Measurements from ENCODE around the gene DNAJA3. TPM values are rescaled to one million over a fixed set of nuclear protein-coding genes. Genes with fewer than 3 reads are reported as not detected.

The DNAJA3 gene
- total RNA-seq, 1 experiment from 2014 or later, result 58.9 TPM

DNA sequence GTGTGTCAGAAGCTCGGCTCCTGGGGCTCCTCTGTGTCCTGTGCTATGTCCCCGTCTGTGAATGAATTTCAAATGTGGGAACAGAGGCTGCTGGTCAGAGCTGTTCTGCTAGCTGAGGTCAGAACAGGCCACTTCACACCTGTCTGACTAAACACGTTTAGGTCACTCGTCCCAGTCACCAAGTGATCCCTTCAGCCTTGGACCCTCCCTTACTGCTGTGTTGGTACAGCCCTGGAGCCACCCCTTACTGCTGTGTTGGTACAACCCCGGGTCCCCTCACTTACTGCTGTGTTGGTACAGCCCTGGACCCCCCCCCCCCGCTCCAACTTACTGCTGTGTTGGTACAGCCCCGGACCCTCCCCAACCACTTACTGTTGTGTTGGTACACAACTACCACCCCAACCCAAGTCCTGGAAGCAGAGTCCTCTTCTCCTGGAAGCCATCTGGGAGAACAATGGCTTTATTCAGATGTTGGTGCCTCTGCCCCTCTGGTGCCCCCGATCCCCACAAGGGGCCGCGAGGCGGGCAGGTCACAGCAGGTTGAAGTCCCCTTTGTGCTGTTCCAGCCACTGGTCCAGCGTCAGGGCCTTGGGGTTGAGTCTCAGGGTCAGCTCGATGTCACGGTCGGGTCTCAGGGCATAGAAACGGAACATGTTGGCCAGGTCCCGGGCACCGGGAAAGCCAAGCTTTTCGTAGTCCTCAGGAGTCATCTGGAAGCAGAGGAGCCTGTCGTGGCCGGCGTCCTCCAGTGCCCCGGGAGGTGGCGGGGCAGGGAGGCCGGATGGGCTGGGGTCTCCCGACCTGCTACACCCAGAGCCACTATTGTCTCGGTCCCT lies 35.8 kb downstream of the DNAJA3 start:
- TF ChIP-seq, protein P1, sequence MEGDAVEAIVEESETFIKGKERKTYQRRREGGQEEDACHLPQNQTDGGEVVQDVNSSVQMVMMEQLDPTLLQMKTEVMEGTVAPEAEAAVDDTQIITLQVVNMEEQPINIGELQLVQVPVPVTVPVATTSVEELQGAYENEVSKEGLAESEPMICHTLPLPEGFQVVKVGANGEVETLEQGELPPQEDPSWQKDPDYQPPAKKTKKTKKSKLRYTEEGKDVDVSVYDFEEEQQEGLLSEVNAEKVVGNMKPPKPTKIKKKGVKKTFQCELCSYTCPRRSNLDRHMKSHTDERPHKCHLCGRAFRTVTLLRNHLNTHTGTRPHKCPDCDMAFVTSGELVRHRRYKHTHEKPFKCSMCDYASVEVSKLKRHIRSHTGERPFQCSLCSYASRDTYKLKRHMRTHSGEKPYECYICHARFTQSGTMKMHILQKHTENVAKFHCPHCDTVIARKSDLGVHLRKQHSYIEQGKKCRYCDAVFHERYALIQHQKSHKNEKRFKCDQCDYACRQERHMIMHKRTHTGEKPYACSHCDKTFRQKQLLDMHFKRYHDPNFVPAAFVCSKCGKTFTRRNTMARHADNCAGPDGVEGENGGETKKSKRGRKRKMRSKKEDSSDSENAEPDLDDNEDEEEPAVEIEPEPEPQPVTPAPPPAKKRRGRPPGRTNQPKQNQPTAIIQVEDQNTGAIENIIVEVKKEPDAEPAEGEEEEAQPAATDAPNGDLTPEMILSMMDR (conservative IDR thresholded peaks at IDR 0.05), result no peak
- no peak for TF ChIP-seq EZH2 (IDR thresholded peaks at IDR 0.05; ENCODE audit: low read depth)
- Histone ChIP-seq H3K27me3 (ENCODE audit: insufficient read depth, low read depth) (no peaks in the 10 kb centered on the region), H3K9me3 (ENCODE audit: insufficient read depth, low read depth) (no peaks in the 10 kb centered on the region), H3K36me3 (ENCODE audit: low read depth) (peaks cover 4% of the 10 kb centered on the region; the same call in 1 of the 2 replicates), H3K27ac (no peak overlapping the region), H3K4me3 (no peak overlapping the region), H3K9me2 (ENCODE audit: insufficient read depth) (no peaks in the 10 kb centered on the region), H3K4me1 (replicated peaks; ENCODE audit: insufficient read depth) (peaks cover 30% of the 10 kb centered on the region), H3K4me2 (no peak overlapping the region), H3K79me2 (ENCODE audit: low read depth) (no peaks in the 10 kb centered on the region), H2AFZ (no peak overlapping the region), H4K20me1 (ENCODE audit: insufficient read depth) (peaks cover 26% of the 10 kb centered on the region), H3F3A (ENCODE audit: insufficient read depth, low read depth) (peaks cover 80% of the 10 kb centered on the region)
- BruUV-seq (replicated peaks), result no TSS peak
- ChIA-PET CTCF (no interaction called here), POLR2A (ENCODE audit: unreplicated experiment) (no interaction called here)
- no peak for DNase-seq
- intact Hi-C loops (cut with micrococcal nuclease; ENCODE audit: unreplicated experiment), result no loop called here

DNA sequence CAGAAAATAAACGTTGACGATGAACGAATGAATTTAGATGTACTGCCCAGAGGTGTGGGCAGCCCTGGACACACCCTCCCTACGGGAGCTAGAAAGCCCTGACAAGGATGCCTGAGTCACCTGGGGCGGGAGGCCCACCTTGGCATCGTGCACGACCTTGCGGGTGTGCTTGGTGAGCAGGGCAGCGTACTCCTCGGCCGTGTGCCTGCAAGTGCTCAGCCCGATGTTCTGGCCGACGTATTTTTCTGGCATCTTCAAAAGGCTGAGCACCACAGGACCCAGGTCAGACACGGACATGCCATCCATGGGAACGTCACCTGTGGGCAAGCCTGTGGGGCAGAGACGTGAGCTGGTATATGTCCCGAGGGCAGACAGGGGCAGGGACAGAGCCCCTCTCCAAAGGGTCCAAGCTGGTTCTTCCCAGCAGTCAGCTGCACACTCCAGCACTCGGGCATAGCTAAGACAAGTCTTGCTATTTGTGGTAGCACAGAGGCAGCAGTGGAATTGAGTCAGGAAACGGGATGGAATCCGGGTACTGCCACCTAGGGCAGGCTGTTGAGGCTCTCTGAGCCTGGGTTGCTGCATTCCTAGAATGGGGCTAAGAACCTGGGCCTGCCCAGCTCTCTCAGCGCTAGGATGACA lies 38.0 kb downstream of the DNAJA3 start:
- no peaks in the 10 kb centered on the region; the same call in 1 of the 2 replicates for H3K36me3 ChIP-seq (ENCODE audit: low read depth)
- peaks cover 18% of the 10 kb centered on the region for H4K20me1 ChIP-seq (ENCODE audit: insufficient read depth)
- ChIA-PET POLR2A (ENCODE audit: unreplicated experiment) (interaction anchor here (0.6 to 0.8 kb wide), 4 partner anchors 13 to 625 kb away, joined by 3 to 8 read pairs (median 6); partner anchors contain the start of gene HMOX2), CTCF (no interaction called here)
- H2AFZ ChIP-seq, result no peak overlapping the region
- H3K79me2 ChIP-seq (ENCODE audit: low read depth), result 0 out of 2 replicates have a peak, but pooled peaks cover 5% of the 10 kb centered on the region
- no TSS peak for BruUV-seq (replicated peaks)
- intact Hi-C loops (cut with micrococcal nuclease; ENCODE audit: unreplicated experiment), result no loop called here
- TF ChIP-seq, protein P1 (conservative IDR thresholded peaks at IDR 0.05), result no peak
- TF ChIP-seq EZH2 (IDR thresholded peaks at IDR 0.05; ENCODE audit: low read depth), result no peak
- H3F3A ChIP-seq (ENCODE audit: insufficient read depth, low read depth), result peaks cover 64% of the 10 kb centered on the region
- H3K9me2 ChIP-seq (ENCODE audit: insufficient read depth), result no peaks in the 10 kb centered on the region
- H3K9me3 ChIP-seq (ENCODE audit: insufficient read depth, low read depth), result no peaks in the 10 kb centered on the region
- H3K4me3 ChIP-seq, result no peak overlapping the region
- H3K4me1 ChIP-seq (replicated peaks; ENCODE audit: insufficient read depth), result peaks cover 30% of the 10 kb centered on the region
- no peaks in the 10 kb centered on the region for H3K27me3 ChIP-seq (ENCODE audit: insufficient read depth, low read depth)
- peak in 1 of 2 experiments; percentile 73 for DNase-seq
- H3K27ac ChIP-seq, result peak overlapping the region; percentile 78
- peak overlapping the region; percentile 42 for H3K4me2 ChIP-seq

DNA sequence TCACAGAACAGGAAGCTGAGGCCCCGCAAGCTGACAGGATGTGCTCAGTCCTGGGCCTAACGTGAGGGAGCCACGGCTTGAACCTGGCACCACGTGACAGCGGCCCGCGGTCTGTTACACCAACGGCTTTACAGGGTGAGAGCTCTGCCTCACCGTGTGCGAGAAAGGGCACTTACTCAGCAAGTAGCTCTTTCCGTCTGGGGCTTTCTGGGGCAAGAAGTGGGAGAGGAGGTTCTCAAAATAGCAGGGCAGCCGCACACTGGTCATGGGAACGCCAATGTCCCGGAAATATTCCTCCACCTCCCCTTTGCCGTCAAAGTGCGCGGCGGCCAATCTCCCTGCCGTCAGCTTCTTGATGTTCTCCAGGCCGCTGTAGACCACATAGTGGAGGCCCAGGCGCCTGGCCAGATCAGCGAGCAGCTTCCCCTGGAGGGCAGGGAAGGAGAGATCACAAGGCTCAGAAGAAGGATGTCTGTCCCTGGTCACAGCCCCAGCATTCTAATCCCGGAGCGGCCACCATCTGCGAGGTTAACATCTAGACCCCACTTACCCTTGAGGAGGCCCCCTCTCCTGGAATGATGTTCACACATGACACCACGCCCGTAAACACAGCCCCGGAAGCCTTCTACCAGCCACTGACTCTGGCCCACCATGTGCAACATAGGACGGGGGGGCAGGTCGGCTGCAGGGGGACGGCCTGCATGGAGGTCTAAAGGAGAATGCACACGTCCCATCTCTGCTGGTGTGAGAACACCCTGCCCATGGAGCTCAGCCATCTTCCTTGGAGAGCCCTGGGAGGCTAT lies 40.5 kb downstream of the DNAJA3 start:
- H3K4me3 ChIP-seq, result no peak overlapping the region
- intact Hi-C loops (cut with micrococcal nuclease; ENCODE audit: unreplicated experiment), result no loop called here
- ChIA-PET CTCF (no interaction called here), POLR2A (ENCODE audit: unreplicated experiment) (no interaction called here)
- H3K27ac ChIP-seq, result peak overlapping the region; percentile 78; the same call in 1 of the 2 replicates
- no peaks in the 10 kb centered on the region for H3K9me3 ChIP-seq (ENCODE audit: insufficient read depth, low read depth)
- peaks cover 50% of the 10 kb centered on the region for H3F3A ChIP-seq (ENCODE audit: insufficient read depth, low read depth)
- no peaks in the 10 kb centered on the region for H3K9me2 ChIP-seq (ENCODE audit: insufficient read depth)
- no peak overlapping the region for H3K4me2 ChIP-seq
- H3K79me2 ChIP-seq (ENCODE audit: low read depth), result 0 out of 2 replicates have a peak, but pooled peaks cover 5% of the 10 kb centered on the region
- peaks cover 18% of the 10 kb centered on the region for H4K20me1 ChIP-seq (ENCODE audit: insufficient read depth)
- H3K27me3 ChIP-seq (ENCODE audit: insufficient read depth, low read depth), result no peaks in the 10 kb centered on the region
- no peak for DNase-seq
- H3K36me3 ChIP-seq (ENCODE audit: low read depth), result no peaks in the 10 kb centered on the region
- BruUV-seq (replicated peaks), result no TSS peak
- TF ChIP-seq, protein P1 (conservative IDR thresholded peaks at IDR 0.05), result no peak
- no peak for TF ChIP-seq EZH2 (IDR thresholded peaks at IDR 0.05; ENCODE audit: low read depth)
- H3K4me1 ChIP-seq (replicated peaks; ENCODE audit: insufficient read depth), result peaks cover 30% of the 10 kb centered on the region
- no peak overlapping the region for H2AFZ ChIP-seq
